Activated CD4-positive, CD25-positive, alpha-beta regulatory T cell (primary cell): ENCODE results near the gene FBXO47.
"Not testable (repeated sequence)": the region's sequence is repeated elsewhere in the genome, so short reads cannot be mapped to it uniquely, and the experiment has no call there.

Experiments
- DNase-seq, 4 experiments: peaks; one replicate each; lab custom pipeline; 2025; lab: John Stamatoyannopoulos, UW

FBXO47 gene

DNA sequence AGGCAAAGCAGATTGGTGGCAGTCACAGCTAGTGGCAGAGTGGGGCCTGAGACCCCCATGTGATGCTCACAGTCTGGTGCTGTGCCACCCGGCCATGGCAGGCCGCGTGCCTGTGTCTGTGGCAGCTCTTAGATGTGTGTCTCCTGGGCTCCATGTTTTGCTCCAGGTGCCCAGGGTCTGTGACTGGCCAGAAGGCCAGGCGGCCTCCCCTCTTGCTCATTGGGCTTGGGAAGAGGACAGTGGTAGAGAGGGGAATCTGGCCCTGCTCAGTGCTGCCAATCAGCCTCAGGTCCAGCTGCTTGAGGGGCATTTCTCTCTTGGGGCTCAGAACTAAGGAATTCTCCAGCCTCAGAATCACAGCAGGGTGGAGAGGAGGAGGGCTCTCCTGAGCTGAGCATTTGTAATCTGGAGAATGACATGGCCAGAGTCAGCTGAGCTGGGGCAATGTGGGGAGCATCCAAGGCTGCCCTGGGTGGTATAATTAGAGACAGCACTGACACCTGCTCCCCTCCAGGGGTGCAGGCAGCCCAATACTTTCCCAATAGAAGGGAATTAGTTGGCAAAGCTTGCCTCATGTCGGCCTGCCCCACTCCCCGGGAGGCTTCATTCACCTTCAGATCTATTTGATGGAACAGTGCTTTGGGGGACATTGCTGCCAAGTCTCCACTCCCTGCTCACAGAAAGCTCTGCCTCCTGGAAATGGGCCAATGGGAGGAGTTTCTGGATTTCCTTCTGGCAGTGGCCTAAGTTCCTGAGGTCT lies 44.5 kb downstream of the FBXO47 start:
- DNase-seq: no peak

DNA sequence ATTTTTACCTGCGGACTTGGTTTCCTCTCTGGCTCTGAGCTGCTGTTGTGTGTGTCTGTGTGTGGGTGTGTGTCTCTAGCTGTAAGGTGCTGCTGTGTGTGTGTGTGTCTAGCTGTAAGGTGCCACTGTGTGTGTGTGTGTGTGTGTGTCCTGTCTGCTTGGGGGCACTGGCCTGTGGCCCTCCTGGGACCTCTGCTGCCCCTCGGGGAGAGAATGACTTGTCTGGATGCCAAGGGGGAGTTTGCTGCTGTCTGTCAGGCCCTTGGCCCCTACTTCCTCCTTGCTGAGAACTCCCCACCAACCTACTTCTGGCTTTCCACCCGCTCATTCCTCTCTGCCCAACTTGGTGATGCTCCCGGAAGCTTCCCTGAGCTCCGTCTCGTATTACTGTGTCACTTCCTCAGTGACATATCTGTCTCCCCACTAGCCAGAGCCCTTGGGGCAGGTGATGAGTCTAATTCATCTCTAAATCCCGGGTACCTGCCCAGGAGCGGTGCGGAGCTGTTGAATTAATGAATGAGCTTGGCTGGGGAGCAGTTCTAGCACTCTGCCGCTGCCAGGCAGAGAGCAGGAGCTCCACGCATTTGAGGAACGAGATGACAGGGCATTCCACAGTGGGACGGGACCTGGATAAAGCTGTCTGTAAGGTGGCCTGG lies 45.3 kb downstream of the FBXO47 start:
- no peak for DNase-seq

DNA sequence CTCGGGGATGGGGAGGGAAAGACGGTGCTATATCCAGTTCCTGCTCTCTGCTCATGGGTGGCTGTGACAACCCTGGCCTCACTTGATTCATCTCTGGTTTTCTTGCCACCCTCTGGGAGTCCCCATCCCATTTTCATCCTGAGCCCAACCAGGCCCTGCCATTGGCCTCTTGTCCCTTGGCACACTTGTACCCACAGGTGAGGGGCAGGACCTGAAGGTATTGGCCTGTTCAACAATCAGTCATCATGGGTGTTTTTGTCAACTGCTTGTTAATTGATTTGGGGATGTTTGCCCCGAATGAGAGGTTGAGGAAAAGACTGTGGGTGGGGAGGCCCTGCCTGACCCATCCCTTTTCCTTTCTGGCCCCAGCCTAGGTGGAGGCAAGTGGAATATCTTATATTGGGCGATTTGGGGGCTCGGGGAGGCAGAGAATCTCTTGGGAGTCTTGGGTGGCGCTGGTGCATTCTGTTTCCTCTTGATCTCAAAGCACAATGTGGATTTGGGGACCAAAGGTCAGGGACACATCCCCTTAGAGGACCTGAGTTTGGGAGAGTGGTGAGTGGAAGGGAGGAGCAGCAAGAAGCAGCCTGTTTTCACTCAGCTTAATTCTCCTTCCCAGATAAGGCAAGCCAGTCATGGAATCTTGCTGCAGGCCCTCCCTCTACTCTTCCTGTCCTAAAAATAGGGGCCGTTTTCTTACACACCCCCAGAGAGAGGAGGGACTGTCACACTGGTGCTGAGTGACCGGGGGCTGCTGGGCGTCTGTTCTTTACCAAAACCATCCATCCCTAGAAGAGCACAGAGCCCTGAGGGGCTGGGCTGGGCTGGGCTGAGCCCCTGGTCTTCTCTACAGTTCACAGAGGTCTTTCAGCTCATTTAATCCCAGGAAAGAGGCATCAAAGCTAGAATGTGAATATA lies 46.6 kb downstream of the FBXO47 start:
- no peak for DNase-seq

DNA sequence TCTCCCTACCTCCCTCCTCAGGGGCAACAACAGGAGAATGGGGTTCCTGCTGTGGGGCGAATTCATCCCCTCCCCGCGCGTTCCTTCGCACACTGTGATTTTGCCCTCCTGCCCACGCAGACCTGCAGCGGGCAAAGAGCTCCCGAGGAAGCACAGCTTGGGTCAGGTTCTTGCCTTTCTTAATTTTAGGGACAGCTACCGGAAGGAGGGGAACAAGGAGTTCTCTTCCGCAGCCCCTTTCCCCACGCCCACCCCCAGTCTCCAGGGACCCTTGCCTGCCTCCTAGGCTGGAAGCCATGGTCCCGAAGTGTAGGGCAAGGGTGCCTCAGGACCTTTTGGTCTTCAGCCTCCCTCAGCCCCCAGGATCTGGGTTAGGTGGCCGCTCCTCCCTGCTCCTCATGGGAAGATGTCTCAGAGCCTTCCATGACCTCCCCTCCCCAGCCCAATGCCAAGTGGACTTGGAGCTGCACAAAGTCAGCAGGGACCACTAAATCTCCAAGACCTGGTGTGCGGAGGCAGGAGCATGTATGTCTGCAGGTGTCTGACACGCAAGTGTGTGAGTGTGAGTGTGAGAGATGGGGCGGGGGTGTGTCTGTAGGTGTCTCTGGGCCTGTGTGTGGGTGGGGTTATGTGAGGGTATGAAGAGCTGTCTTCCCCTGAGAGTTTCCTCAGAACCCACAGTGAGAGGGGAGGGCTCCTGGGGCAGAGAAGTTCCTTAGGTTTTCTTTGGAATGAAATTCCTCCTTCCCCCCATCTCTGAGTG lies 47.7 kb downstream of the FBXO47 start:
- no peak for DNase-seq

DNA sequence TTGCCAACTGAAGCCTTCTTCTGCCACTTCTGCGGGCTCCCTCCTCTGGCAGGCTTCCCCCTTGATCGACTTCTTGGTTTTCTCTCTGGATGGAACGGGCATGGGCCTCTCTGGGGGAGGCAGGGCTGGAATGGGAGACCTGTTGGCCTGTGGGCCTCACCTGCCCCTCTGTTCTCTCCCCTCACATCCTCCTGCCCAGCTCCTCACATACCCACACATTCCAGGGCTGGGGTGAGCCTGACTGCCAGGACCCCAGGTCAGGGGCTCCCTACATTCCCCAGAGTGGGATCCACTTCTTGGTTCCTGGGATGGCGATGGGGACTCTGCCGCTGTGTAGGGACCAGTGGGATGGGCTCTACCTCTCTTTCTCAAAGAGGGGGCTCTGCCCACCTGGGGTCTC lies 48.3 kb downstream of the FBXO47 start:
- no peak for DNase-seq

DNA sequence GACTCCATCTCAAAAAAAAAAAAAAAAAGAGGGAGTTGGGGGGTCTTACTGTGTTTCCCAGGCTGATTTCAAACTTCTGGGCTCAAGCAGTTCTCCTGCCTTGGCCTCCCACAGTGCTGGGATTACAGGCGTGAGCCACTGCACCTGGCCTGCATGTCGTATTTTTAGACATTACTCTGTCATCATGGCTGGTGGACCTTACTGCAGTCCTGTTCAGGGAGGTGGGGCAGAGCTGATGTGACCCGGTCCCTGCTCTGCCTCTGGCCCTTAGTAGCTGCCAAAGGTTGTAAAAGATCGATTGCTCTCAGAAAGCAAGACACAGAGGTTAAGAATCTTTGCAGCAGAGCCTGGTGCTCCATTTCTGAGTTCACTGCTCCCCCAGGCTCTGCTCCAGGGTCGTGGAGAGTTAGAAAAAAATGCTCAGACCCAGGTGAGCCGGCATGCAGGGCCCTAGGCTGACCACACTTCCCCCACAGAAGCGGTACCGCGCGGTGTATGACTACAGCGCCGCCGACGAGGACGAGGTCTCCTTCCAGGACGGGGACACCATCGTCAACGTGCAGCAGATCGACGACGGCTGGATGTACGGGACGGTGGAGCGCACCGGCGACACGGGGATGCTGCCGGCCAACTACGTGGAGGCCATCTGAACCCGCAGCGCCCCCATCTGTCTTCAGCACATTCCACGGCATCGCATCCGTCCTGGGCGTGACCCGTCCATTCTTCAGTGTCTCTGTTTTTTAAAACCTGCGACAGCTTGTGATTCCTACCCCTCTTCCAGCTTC lies 48.9 kb downstream of the FBXO47 start:
- DNase-seq: no peak

DNA sequence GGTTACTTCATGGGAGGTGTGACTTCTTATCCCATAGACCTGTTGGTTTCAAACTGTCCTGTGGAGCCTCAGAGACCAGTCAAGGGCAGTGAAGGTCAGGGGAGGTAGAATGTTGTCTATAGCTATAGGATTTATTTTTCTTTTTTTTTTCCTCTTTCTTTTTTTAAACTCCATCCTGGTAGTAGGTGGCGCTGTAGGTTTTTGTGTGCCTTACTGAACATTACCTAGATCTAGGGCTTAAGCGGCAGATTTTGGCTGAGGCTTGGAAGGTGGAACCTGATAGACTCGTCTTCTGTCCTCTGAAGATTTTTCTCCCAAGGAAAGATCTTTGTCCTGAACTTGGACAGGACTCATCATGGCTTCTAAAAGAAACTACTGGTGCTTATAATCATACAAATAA lies 49.9 kb downstream of the FBXO47 start:
- no peak for DNase-seq

DNA sequence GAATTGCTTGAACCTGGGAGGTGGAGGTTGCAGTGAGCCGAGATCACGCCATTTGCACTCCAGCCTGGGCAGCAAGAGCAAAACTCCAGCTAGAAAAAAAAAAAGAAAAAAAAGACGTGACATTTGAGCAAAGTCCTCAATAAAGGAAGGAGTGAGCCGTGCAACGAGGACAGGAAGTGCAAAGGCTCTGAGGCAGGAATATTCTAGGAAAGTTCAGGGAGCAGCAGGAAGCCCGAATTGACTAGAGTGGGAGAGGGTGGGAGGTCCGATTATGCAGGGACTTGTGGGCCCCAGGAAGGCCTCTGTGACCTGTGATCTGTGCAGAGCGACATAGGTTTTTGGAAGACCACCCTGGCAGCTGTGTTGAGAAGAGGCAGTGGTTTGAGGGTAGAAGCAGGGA lies 50.4 kb downstream of the FBXO47 start:
- no peak for DNase-seq

DNA sequence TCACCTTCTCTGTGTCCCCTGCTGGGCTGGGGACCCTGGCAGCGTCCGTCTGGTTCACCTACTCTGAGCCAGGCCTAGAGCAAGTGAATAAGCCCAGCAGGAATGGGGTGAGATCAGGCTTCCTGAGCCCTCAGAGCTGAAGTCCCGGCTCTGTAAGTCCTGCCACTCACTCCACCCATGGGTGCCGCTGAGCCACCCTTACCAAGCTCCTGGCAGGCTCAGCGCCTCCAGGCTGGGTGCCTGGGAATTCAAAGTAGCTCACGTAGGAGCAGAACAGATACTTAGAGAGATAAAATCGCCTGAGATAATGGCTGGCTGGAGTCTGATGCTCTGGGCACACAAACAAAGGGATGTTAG lies 51.6 kb downstream of the FBXO47 start:
- no peak for DNase-seq

DNA sequence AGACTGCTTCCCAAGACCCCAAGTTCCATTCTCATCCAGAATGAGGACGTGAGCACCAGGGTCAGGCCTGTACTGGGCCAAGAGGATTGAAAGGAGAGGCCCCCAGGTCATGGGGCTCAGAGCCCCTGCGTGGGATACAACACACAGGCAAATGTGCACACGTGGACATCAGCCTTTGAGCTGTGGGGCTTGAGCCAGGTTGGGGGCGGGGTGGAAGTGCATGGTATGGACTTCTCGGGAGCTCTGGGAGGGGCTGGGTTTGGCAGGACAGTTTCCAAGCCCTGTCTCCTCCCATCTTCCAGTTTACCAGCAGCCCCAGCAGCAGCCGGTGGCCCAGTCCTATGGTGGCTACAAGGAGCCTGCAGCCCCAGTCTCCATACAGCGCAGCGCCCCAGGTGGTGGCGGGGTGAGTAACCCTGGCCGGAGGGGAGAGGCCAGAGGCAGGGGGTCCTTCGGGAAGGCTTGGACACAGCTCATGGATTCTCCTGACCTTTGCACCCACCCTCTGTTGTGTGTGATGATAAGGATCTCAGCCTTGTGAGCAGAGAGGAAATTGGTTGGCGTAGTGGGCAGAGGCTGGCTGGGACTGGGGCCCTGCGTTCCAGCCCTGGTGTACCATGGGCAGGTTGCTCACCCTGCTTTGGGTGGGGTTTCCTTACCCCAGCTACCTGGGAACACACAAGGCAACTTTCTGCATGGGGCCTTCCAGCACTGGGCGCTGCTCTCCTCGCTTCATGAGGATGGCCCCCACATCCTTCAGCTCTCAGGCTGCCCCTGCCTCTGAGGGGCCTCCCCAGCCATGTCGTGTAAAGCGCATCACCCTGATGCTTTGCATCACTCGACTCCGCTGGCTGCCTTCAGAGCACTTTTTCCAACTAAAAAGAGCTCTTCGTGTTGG lies 52.2 kb downstream of the FBXO47 start:
- DNase-seq: no peak

DNA sequence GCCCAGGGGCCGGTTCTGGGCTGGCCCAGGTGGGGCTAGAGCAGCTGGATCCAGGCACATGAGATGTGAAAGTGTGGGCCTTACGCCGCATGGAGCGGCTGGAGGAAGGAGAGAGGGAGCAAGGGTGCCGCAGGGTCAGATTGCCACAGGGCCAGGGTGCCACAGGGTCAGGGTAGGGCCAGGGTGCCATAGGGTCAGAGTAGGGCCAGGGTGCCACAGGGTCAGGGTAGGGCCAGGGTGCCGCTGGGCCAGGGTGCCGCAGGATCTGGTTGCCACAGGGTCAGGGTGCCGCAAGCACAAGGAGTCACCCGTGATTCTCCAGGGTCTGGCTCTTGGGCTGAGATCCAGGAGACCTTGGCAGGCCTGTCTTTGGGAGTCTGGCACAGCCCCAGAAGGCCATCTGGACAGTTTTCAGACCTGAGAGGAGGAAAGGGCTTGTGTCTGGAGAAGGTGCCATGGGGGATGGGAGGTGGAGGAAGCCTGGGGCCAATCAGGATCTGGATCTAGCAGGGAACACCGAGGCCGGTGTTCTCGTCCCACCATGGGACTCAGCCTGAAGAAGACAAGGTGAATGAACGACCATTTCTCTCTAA lies 54.9 kb downstream of the FBXO47 start:
- DNase-seq: no peak

DNA sequence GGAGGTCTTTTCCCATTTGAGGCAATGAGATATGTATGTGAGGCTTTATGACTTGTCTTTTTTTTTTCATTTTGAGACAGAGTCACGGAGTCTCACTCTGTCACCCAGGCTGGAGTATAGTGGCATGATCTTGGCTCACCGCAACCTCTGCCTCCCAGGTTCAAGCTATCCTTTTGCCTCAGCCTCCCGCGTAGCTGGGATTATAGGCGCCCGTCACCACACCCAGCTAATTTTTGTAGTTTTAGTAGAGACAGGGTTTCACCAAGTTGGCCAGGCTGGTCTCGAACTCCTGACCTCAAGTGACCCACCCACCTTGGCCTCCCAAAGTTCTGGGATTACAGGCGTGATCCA lies 55.5 kb downstream of the FBXO47 start:
- DNase-seq: not testable (repeated sequence)

DNA sequence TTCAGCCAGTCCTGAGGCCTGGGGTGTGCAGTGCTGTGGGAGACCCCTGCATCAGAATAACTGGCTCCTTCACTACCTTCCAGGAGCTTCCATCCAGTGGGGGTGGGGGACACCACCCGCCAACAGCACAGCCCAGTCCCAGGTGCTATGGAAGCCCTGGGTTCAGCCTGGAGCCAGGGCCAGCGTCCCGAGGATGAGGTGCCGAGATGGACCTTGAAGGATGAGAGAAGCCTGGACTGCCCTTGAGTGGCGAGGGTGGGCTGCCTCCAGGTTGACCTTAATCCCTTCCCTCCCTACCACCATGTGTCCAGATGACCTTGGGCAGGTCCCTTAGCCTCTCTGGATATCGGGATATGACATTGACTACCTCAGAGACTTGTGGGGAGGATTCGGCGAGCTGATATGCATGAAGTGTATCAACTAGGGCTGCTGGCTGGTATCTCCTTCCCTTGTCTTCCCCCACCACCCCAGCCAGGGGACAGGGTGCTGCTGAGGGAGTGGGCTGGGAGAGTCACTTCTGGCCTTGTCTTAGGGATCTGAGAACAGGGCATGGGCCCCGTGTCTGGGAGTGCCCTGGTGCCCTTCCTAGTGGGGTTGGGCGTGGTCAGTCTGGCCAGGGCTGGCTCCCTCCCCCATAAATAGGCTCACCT lies 56.0 kb downstream of the FBXO47 start:
- no peak for DNase-seq

DNA sequence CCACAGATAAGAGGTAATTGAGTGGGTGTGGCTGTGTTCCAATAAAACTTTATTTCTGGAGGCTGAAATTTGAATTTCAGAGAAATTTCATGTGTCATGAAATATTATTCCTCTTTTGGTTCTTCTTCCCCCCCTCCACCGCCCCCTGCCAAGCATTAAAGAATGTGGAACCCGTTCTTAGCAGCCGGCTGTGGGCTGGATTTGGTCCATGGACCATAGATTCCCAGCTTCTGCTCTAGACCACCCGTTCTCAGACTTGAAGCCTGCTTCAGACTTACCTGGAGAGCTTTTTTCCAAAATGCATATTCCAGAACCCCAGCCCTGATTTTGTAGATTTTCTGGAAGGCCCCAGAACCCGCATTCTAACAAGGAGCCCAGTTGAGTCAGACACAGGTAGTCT lies 56.9 kb downstream of the FBXO47 start:
- DNase-seq: no peak

DNA sequence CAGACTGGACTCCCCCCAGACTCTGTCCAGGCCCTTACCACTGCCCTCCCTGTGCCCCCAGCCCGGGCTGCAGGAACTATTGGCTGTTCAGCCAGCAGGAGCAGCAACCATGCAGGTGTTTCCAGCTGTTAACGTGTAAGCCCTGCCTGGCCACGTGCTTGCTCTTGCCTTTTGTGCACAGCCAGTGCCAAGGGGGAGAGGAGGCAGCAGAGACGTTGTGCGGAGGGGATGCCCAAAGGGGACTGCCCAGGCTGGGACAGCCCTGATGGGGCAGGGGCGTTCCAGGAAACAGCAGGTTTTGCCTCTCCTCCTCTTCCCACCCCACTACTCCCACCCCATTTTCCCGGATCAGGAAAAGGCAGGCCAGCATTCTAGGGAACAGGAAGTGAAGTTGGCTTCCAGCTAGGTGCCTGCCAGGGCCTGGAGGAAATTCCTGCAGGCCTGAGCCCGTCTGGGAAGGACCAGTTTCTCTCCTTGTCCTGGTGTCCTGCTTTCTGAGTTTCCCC lies 58.5 kb downstream of the FBXO47 start:
- DNase-seq: no peak

DNA sequence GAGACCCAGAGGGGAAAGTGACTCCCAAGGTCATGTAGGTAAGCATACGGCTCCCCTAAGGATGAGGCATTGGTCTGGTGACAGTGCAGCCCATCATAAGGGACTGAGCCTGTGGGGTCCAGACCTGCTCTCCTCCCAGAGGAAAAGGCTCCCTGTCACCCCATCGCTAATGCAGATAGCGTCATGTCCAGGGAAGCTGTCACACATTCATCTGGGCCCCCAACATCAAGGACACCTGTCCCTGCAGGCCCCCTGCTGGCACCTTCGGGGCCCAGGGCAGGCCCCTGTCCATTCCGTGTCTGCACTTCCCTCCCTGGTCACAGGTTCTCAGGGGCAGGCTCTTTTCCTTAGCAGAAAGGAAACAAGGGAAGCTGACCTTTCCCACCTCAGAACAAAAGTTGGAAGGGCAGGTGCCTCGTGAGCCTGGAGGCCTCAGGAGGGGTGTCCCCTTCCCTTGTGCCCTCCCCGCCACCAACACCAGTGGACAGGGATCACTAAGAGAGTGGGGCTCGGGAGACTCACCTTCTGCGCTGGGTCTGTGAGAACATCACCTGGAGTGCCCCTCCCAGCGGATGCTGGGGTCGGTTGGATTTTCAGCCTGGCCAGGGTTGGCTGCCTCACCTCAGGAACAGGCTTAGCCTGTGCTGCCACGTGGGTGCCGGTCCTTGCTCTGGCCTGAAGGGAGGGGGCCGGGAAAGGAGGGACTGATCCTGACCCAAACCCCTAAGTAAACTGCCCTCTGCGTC lies 59.1 kb downstream of the FBXO47 start:
- DNase-seq: no peak

DNA sequence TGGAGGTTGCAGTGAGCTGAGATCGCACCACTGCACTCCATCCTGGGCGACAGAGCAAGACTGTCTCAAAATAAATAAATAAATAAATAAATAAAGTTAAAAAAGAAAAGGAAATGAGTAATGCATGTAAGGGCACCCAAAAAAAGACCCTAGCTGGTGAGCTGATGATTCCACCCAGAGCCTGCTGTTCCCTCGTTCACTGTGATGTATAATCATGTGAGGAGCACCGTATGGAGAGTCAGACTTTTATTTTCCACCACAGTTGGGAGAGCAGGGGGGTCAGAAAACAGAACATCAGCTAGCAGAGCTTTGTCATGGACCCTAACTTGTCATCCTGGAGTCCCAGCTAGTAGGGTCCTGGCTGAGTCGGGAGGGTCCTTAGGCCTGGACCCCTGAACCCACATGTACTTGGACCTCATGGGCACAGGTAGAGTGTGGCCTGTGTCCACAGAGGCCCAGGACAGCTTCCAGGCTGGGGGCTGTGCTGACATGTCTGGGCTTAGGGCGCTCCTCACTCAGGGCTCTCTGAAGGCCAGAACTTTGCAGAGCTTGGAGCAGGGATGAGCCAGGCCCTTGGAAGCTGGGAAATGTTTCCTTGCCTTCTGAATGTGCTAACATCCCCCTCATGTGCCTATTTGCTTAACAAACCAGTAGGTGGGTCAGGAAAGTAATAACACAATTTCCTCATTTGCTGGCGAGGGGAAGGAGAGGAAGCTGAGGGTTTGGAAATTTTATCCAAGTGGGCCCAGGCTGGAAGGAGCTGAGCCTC lies 60.6 kb downstream of the FBXO47 start:
- no peak for DNase-seq

DNA sequence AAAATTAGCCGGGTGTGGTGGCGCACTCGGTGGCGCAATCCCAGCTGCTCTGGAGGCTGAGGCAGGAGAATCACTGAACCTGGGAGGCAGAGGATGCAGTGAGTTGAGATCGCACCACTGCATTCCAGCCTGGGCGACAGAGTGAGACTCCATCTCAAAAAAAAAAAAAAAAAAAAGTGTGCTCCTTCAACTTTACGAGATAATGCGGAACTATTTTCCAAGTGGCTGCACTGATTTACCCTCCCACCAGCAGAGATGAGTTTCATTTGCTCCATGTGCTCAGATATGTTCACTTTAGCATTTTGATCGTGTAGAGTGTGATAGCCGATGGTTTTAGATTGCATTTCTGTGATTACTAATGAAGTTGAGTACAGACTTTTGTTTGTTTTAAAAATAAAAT lies 61.8 kb downstream of the FBXO47 start:
- no peak for DNase-seq
